ENCODE results near the gene PTPMT1.
A peak's percentile ranks its signal among the peaks of the same experiment; 100 is the strongest.

The PTPMT1 gene

GRCh38 chr11:47578524-47579494 is 13.4 kb downstream of the PTPMT1 start, which contains the start of the genes KBTBD4 and NDUFS3:
KBTBD4 (minus strand) TSS chr11:47578970; CDS start chr11:47578951, 19 bp downstream.
NDUFS3 (plus strand) TSS chr11:47579074; CDS start chr11:47579092, 18 bp downstream.
- DNase-seq (ENCODE audit: low read depth), result peak; percentile 89

- no peak for DNase-seq (ENCODE audit: low read depth)
Measured at GRCh38 chr11:47583844-47584243, 18.4 kb downstream of the PTPMT1 start.

DNA sequence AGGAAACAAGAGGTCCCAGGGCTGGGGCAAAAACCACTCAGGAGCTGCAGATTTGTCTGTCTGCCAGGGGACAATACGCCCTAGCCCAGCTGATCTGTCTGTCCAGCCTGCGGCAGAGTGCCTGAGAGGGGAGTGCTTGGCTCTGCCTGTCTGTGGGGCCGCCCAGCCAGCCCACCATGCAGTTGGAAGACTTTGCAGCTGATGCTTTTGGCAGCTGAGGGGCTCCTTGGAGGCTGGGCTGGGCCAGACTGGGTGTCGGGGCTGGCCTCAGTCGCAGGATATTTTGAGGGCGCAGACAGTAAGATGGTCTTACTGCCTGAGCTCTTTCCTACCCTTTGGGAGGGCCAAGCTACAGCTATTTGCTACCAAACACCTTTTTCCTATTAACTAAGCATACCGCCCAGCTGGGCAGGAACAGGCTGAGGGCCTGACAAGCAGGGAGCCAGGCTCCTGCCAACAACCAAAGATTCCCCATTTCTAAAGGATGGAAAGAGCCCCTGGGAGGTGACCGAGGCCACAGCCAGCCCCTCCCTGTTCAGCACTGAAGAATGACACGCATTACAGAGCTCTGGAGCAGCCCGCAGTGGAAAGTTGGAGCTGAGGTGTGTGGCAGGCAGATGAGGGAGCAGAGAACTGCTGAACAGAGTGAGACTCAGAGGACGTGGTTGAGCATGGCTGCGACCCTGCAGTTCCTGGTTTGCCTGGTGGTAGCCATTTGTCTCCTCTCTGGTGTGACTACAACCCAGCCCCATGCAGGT is 20.9 kb downstream of the PTPMT1 start, which contains the start of gene FAM180B:
Gene FAM180B, plus strand, starts transcription at position 581 of the 758 bp plus-strand sequence. Its CDS starts 91 bp downstream, at position 672.
- DNase-seq (ENCODE audit: low read depth), result no peak

- DNase-seq (ENCODE audit: low read depth), result no peak
Measured at GRCh38 chr11:47587039-47587716, 21.8 kb downstream of the PTPMT1 start.

DNA sequence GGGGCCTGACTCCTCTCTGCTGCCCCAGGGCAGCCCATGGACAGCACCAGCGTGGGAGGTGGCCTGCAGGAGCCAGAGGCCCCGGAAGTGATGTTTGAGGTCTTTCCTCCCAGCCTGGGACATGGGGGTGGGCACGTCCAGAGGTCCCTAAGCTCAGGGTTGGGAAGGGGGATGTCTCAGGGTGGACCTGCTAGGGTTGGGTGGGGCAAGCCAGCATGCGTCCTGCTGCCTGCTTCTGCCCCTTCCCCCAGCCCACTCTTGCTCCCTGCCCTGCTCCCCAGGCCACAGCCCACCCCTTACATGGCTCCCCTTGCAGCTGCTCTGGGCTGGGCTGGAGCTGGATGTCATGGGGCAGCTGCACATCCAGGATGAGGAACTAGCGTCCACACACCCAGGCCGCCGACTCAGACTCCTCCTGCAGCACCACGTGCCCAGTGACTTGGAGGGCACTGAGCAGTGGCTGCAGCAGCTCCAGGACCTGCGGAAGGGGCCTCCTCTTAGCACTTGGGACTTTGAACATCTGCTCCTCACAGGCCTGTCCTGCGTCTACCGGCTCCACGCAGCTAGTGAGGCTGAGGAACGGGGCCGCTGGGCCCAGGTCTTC is 22.4 kb downstream of the PTPMT1 start:
- no peak for DNase-seq (ENCODE audit: low read depth)

GRCh38 chr11:47589118-47589517 is 23.7 kb downstream of the PTPMT1 start:
- no peak for DNase-seq (ENCODE audit: low read depth)

DNA sequence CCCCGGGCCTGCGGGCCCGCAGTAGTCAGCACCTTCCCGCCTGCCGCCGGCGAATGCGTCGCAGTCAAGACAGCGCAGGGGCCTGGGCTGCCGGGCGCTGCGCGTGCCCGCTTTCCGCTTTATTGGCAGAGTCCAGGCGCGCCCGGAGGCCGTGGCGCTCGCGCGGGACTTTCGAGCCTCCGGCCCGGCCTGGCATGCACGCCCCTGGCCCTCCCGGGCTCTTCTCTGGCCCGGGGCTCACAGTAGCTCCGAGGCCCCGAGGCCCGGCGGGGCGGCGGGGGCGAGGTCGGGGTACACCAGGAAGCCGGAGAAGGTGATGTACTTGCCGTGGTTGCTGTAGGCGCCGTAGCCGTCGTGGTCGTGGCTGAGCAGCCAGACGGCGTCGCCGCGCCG is 24.2 kb downstream of the PTPMT1 start:
- DNase-seq (ENCODE audit: low read depth), result no peak

DNA sequence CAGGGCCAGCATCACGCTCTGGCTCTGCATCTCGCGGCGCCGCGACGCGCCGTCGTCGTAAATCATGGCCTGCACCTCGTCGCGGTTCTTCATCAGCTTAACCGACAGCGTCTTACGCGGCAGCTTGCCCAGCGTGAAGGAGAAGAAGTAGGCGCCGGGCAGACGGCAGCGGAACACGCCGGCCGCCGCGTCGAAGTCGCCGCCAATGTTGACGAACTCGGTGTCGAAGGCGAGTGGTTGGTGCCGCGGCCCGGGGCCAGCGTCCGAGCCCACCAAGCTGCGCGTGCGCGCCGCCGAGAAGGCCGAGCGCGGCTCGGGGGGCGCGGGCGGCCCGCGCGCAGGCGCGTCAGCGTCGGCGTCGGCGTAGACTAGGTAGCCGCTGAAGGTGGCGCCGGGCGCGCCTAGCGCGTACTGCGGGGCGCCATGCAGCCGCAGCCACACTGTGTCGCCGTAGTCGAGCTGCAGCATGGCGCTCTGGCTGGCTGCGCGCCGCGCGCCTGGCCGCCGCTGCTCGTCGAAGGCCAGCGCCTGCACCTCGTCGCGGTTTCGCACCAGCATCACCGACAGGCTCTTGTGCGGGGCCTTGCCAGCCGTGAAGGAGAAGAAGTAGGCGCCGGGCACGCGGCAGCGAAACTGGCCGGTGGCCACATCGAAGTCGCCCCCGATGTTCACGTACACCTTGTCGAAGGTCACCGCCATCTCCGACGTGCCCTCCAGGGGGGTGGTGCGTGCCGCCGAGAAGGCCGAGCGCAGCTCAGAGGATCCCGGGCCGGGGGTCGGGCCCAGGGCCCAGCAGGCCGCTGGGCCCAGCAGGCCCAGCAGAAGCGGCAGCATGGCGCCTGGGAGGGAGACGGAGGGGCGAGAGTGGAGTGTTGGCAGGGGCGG is 24.8 kb downstream of the PTPMT1 start:
- DNase-seq (ENCODE audit: low read depth), result peak; percentile 20

DNA sequence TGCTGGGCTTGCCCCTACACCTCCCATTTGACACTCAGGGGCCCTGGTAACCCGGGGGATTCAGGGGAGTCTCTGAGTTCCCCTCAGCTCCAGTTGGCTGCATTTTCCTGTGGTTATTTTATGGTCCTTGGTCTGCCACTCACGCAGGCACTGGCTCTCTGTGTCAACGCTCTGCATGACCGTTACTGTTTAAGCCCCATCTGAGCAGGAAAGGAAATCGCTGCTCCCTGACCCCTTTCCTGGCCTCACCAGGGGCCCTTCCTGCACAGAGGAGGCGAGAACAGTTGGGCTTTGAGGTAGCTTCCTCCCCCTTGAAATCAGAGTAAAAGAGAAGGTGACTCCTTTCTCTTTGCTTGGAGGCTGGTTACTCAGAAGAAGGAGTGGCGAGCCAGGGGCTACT is 26.4 kb downstream of the PTPMT1 start:
- no peak for DNase-seq (ENCODE audit: low read depth)

DNA sequence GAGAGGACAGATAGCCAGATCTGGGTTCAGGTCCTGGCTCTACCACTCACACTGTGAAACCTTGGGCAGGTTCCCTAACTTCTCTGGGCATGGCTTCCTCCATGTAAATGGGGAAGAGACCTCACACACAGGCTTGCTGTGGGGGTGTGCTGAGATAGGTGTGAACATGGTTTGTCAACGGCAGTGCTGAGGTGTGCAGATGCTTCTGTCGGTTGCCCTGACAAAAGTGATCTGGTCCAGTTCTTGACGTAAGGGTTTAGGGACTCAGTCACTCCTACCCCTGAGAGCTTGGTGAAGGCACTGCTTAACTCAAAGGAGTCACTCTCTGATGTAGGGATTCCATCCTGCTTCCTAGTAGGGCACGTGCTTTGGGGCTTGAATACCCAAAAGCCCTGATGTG is 26.9 kb downstream of the PTPMT1 start:
- DNase-seq (ENCODE audit: low read depth), result no peak

DNA sequence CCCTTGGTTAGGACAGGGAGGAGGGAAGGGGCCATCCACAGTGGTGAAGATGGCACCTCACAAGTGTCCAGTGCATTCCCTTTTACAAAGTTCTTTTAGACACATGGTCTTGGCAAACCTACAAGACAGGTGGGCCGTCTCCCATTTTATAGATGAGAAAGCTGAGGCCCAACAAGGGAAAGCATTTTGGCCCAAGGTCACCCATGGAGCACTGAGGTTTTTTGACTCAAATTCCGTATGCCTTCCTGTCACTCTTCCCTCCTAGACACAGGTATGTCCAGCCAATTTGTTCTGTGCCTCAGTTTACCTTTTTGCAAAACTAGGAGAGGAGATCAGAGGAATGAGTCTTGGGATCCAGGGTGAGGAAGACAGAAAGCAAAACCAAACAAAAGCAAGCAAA is 27.6 kb downstream of the PTPMT1 start:
- no peak for DNase-seq (ENCODE audit: low read depth)

DNA sequence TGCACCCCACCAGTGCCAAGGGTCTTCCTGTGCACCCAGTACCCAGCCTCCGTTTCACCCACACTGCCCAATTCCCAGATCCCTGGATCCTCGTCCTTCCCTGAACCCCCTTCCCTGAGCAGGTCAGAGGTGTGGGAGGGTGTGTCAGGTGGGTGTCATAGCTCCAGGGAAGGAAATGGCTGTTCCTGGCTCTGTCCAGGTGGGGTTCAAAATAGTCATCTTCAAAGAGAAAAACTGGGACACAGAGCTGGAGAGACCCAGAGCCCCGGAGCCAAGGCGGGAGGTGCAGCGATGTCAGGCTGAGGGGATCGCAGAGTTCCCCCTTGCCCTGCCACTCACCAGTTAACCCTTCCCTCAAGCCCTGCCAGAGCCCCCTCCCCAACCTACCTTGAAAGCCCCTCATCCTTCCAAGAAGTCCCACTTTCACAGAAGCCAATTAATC is 28.1 kb downstream of the PTPMT1 start:
- no peak for DNase-seq (ENCODE audit: low read depth)

GRCh38 chr11:47593934-47594855 is 28.8 kb downstream of the PTPMT1 start, which contains the start of gene C1QTNF4:
C1QTNF4 (minus strand) TSS chr11:47594411; CDS start chr11:47590810, 3,601 bp downstream.
- no peak for DNase-seq (ENCODE audit: low read depth)

- no peak for DNase-seq (ENCODE audit: low read depth)
Measured at GRCh38 chr11:47595029-47595428, 29.6 kb downstream of the PTPMT1 start.

DNA sequence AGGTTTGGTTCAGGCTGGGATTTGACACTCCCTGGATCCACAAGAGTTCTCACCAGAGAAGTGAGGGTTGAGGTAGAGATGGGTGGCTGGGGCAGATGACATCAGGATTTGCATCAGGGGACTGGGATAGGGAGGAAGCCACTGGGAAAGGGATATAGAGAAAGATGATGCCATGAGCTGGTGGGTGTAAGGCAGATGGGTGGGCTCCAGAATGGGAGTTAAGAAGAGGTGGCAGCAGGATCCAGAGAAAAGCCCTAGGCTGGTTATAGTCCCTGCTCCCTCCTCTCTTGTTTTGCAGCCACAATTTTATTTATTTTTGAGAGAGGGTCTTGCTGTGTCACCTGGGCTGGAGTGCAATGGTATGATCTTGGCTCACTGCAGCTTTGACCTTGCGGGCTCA is 30.6 kb downstream of the PTPMT1 start:
- DNase-seq (ENCODE audit: low read depth), result no peak

DNA sequence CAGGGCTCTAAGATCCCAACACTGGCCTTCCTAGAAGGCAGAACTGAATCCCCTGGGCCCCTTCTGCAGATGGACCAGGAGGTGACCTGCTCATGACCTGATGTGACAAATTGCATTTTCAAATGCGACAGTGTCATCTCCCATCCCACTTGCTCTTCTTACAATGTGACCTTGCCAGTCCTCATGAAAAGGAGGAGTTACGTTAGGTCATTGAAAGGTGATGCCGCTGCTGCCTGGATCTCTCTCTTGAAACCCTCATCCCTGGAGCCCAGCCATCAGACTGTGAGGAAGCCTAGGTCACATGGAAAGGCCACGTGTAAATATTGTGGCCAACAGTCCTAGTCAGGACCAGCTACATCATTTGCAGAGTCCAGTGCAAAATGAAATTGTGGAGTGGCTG is 34.5 kb downstream of the PTPMT1 start:
- no peak for DNase-seq (ENCODE audit: low read depth)

DNA sequence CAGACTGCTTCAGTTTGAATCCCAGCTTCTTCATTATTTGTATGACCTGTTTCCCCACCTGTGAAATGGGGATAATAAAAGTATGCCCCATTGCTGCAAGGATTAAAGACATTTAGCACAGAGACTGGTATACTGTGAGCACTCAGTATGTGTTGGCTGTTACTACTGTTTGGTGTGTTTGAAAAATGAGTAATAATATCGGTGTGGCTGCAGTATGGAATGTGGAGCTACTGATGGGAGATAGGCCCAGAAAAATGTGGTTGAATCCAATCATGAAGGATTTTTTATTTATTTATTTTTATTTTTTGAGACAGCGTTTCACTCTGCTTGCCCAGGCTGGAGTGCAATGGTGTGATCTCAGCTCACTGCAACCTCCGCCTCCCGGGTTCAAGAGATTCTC is 37.9 kb downstream of the PTPMT1 start:
- peak; percentile 33 for DNase-seq (ENCODE audit: low read depth)

- DNase-seq (ENCODE audit: low read depth), result no peak
Measured at GRCh38 chr11:47605921-47606320, 40.5 kb downstream of the PTPMT1 start.

DNA sequence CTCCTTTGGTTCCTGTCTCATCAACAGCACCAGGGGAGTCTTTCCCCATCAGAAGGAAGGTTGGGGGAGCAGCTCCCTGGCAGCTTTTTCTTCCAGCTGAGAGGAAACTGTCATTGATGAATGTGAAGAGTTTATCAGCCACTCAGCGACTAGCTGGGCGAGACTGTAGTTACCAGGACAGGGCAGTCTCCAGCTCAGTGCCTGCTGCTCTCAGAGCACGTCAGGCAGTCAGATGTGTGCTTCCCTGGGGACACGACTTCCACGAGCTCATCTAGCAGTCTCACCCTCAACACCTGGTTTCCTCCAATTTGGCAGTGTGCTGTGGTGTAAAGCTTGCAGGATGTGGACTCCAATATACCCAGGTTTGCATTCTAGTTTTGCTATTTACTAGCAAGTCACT is 41.3 kb downstream of the PTPMT1 start:
- DNase-seq (ENCODE audit: low read depth), result no peak

Measured in iris pigment epithelial cell (primary cell).